ENCODE measurements around the gene CDS2.

CDS2 gene

DNA sequence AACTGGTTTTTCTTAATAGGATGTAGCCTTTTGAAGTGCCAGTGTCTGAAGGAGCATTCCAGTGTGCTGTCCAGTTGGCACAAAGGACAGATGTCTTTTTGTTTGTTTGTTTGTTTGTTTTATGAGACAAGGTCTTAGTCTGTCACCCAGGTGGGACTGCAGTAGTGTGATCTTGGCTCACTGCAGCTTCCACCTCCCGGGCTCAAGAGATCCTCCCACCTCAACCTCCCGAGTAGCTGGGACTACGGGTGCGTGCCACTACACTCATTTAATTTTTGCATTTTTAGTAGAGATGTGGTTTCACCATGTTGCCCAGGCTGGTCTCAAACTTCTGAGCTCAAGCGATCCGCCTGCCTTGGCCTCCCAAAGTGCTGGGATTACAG is 27.7 kb downstream of the CDS2 start:
- no peak for DNase-seq

DNA sequence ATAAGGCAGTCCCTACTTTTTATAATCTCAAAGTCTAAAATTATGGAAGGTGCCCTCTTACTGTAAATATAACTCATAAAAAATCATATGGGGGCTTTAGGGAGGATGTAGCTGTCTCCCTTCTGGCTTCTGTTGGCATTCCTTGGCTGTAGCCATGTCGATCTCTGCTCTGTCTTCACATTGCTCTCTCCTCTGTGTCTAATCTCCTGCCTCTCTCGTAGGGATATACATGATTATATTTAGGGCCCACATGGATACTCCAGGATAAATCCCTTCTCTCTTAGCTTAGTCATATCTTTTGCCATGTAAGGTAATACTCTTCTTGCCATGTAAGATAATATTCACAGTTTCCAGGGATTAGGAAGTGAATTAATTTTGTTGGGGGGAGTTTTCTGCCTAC is 28.6 kb downstream of the CDS2 start:
- DNase-seq: no peak

DNA sequence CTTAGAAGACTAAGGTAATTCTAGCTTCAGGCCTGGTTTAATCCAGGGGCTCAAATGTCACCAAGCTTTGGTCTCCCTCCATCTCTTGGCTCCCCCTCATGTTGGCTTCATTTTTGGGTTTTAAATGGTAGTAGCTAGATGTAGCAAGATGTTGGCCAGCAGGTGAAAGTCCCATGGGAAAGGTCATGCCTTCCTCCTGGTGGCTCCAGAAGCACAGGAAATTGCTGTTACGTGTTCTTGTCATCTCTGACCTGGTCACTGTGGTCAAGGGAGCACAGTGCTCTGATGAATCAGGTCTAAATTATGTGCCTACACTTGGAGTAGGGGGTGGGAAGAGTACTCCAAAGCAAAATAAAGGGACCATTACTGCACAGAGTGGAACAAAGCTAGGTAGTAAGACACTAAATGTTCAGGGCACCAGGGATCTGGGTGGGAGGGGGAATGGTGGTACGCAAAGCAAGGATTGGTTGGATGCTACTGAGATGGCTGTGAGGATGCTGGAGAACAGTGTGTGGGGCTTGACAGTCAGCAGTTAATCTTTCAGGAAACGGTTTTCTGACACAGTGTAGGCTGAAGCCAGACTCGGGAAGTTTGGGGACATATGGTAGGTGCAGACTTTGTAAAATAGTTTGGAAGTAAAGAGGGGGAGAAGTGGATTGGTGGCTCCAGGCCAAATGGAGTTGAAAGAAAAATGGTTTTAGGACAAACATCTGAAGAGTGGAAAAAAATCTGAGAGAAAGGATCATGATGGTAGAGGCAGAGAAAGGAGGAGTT is 30.1 kb downstream of the CDS2 start:
- DNase-seq: no peak

DNA sequence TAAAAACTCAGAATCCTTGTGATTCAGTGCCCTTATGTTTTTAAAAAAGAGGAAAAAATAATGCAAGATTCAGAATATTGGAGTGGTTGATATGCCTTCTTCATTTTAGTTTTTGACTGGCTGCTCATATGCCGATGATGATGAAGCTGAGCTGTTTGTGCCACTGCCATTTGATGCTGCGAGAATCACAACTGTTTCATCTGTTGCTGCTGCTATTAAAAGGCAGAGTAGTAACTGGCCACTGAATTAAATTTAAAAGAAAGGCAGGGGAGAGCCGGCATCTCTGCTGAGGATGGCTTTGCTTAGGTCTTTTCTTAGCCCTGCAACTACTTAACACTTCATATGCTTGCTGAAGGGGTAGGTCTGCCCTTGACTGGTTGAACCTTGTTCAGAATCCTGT is 33.1 kb downstream of the CDS2 start:
- no peak for DNase-seq

DNA sequence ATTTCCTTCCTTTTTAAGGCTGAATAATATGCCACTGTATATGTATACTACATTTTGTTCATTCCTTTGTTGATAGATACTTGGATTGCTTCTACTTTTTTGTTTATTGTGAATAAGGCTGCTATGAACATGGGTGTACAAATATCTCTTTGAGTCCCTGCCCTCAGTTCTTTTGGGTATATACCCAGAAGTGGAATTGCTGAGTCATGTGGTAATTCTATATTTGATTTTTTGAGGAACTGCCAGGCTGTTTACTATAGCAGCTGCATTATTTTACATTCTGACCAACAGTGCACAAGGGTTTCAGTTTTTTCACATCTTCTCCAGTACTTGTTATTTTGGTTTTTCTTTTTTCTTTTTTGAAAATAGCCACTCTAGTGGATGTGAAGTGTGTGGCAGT is 34.1 kb downstream of the CDS2 start:
- DNase-seq: no peak

DNA sequence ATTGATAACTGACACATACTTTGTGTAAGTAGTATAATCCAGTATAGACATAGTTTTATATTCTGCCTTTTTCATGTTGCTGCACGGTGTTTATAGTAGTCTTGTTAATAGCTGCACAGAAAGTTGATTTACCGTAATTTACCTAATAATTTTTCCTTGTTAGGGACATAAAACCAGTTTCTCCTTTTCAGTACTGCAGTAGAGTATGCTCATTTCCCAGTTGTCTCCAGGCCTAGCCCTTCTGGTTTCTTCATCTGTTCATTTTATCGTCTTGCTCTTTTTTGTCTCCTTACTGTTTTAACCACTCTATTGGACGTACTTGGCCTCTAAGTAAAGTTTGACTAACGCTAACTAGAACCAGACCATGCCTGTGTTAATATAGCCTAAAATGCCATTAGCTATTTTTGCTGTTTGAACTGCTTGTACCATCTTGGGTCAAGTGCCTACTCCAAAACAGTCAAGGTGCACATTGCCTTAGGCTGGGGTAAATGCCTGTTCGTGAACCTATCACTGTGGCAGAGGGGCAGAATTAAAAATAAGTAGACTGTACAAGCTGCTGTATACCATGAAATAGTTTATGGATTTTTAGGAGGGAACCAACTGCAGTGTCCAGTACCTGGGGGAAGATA is 34.8 kb downstream of the CDS2 start:
- no peak for DNase-seq

DNA sequence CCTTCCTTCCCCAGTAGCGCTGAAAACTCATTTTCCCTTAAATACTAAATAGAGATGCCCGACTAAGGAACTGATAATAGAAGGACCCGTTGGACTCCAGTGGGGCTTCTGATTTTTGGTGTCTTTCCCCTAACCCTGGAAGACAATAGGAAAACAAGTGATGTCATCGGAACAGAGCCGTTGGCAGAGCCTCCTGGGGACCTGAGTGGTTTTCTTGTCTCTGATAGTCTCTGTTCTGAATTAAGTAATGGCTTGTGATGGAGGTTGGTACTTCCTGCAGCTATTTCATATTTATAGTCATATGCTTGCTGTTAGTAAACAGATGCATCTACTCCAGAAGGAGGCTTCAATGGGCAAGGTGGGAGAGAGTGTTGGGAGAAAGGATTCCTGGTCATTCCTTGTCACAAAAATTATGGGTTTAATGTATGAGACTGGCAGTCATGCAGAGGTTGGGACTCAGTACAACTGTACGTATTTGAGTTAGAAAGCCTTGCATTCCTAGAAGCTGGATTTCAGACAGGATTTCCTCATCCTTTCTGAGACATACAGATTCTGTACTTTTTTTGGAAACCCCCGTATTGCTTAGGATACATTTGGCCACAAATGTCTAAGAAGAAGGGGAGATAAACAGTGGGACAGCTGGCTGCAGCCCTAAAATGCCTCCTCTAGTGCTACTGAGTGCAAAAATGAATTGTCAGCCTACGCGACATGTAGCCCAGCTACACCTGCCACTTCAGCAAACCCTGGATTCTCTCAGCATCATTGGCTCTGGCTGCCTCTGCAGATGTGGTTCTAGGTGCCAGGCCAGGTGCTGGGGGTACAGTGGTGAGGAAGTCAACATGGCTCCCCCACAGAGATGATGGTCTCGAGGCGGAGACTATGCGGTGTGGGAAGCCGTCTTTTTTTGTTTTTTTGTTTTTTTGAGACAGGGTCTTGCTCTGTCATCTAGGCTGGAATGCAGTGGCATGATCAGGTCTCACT is 38.1 kb downstream of the CDS2 start:
- no peak for DNase-seq

DNA sequence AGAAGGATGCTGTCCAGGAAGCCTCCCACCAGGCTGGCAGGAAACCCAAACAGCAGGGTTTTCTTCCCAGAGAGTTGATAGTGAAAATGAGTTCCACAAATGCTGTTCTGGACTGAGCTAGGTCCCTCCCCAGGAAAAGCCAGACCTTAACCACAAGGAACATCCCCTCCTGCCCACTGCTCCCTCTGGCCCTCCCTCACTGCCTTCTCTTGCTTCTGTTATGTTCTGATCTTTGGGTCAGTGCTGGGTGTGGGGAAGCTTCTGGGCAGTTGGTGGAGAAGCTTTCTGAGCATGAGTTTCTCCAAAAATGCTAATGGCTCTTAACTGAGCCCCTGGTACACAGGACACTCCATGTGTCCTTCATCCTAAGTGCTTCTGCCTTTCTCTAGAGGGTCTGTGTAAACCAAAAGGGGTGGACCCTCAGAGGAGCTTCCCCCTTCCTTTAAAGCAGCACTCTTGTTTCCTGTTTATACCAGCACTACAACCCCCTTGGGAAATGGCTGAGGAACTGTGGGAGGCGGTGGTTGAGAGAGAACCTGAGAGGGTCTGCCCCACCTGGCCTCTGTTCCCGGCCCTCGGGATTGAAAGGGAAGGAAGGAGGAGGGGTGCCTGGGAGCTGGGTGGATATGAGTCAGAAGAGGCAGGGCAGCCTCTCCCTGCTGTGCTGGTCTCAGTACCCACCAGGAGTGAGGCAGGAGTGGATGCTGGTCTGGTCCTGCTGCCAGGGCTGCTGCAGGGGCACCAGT is 42.0 kb downstream of the CDS2 start:
- no peak for DNase-seq

DNA sequence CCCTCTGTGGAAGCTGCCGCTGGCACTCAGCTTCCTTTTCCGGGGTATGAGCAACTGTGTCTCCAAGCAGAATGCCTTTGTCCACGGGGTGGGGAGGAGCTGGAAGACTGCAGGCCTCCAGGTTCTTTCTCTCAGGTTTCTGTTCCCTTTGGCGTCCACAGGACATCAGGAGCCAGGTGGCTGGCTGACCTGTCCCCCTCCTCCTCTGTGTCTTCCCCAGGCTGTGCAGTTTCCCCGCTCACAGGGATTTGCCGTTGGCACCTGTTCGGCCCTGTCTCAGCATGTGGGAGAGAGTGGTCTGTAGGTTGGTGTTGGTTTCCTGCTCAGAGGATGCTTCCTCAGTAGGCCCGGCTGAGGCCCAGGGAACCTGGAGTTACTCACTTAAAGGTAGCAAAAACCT is 43.5 kb downstream of the CDS2 start:
- DNase-seq: no peak

DNA sequence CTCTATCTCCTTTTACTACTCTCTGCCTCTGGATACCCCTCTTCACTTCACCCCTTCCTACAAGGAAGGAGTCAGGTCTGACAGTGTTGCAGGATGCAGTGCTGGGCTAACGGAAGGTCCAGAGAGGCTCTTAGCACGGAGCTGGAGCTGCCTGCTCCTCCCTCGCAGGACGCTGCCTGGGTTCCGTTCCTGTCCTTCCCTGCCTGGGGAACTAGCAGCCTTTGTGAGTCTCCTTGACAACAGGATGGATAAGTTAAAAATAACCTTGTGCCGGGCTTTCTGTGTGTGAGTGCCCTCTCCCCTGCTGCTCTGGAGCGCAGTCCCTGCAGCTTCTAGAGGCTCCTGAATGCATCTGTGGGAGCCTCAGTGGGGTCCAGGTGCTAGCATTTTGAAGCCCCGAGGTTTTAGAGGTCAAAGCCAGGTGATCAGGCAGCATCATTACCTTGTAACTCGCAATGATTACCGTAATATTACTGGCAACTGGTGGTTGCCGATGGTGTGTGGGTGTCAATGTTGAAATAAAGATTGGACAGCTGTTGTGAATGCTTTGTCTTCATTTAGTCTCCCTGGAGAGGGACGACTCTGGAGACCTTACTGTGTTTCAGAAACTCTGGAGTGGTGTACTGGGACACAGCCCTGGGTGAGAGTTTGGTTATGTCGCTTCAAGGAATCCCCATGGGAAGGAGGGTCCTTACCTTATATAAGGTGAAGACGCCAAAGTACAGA is 44.4 kb downstream of the CDS2 start:
- no peak for DNase-seq

DNA sequence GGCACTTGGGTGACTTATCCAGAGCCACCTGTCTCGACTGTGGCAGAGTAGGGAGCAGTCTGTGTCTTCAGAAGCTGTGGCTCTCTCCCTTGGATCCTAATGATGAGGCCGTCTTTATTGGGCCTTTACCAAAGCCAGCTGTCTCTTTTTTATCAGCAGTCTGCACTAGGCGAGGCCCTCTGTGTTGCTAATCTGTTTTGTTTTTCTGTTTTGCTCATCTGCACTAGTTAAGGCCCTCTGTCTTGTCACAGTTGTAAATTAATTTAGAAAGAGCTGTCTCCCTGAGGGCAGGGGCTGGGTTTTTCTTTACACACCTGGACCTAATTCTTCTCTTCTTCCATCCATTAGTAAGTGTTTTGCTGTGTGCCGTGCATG is 45.0 kb downstream of the CDS2 start:
- no peak for DNase-seq

DNA sequence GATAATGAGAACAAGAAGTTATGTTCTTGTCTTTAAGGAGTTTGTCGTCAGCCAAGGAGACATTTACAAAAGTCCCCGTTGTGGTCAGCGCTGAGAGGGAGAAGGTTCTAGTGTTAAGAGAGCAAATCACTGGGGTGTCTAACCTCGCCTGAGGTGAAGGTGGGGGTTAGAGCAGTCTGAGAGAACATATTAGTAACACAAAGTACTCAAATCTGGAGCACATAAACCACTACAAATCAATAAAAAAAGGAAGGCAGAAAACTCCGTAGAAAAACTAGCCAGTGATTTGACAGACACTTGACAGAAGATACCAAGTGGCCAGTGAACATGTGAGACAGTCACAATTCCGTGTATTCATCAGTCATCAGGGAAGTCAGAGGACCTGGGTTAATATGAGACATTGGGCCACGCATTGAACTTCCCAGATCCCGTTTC is 45.4 kb downstream of the CDS2 start:
- DNase-seq: no peak

DNA sequence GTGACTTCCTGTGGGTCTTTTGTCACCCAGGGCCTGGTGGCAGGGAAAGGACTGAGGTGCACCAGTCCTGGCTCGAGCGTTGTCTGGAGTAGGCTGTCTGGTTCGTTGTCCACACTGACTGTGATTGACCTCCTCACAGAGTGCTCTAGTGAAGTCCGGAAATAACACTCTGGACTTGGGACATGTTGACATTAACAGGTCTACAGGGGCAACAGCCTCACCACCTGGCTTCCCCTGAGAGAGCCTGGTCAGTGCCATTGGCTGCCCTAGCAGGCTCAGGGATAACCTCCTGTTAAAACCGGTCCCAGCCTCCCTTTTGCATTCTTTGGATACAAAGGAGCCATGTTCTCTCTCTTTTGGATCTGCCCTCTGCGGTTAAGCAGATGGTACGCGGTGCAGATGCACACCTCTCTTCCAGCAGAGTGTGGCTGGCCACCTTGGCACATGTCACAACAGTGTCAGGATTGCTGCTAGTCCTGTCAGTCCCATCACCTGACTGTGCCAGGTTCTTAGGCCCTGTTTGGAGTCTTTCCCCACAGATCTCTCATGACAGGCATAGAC is 46.2 kb downstream of the CDS2 start:
- DNase-seq: no peak

DNA sequence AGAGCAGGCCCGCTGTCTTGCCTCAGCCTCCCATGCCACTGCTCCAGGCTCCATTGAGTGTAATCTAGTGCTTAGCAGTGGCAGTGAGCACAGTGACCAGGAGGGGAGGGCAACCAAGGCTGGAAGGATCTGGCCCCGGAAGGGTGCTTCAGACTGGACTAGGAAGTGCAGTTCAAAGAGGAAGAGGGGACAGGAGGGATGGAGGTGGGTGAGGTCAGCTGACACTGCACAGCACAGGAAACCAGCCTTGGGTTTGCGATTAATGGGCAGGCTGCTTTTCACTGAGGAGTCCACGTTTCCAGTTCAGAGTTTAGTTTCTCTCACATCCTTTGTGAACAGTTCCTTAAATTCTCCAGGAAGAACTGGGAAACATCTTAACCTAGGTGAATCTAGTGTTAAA is 46.9 kb downstream of the CDS2 start:
- DNase-seq: no peak

DNA sequence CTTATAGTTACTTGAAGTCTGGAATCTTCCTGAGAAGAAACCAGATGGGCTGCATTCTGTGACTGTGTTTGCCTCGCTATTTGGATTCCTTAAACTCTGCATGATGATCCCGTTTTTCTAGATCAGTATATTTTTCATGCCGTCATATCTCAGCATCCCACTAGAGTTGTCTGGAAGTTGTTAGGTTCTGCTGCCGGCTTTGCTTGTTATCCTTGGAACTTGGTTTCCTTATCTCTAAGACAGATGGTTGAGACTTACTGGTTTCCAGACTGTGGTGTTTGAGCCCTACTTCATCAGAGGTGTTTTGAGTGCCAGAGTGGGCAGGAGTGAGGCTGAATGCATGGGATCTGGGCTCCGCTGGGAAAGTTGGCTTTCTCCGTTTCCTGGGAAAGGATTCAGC is 50.3 kb downstream of the CDS2 start:
- no peak for DNase-seq

DNA sequence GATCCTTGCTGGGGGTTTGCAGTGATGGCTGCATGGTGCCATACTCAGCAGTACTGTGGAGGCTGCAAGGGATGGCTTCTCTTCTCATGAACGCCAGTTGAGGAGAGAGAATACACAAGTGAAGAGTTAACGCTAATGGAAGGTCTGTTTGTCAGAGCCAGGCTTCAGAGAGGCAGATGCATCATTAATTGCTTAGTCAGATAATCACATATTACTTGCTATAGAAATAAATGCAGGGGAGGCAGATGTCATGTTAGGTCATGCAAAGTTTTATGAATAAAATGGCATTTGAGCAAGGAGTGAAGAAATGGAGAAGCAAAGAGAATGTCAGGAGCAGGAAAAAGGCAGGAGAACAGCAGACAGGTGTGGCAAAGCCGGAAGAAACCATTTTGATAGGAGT is 51.2 kb downstream of the CDS2 start:
- DNase-seq: no peak

DNA sequence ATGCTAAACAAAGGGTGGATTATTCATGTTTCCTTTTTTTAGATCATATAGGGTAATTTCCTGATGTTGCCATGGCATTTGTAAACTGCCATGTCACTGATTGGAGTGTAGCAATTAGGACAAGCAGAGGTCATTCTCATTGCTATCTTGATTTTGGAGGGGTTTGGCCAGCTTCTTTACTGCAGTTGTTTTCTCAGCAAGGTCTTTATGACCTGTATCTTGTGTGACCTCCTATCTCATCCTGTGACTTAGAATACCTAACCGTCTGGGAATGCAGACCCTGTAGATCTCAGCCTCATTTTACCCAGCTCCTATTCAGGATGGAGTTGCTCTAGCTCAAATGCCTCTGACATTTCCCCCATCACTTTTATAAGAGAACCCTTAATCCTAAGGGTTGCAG is 53.6 kb downstream of the CDS2 start:
- DNase-seq: no peak

DNA sequence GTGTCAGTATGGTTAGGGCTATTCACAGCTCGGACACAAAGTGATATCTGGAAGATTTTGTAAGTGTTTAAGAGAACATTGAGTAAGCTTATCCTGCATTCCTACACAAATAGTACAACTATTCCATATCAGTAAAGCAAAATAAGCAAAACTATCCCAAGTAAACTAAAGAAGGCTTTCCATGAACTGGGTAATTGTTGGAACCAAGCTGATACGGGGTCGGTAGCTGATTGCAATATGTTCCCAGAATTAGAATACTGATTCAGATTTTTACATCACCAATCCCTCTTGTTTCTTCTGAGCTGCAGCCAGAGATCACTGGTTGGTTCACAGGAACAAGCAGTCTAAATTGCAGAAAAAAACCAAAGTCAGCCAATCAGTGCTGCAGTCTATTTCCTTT is 54.1 kb downstream of the CDS2 start:
- DNase-seq: no peak

DNA sequence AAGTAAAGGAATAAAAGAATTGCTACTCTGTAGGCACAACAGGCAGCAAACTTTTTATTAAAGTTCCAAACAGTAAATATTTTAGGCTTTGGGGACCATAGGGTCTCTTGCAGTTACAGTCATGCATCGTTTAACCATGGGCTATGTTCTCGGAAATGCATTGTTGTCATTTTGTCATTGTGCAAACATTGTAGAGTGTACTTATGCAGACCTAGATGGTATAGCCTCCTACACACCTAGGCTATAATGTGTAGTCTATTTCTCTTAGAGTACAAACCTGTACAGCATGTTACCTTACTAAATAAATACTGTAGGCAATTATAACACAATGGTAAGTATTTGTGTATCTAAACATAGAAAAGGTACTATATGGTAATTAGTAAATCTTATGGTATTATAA is 54.7 kb downstream of the CDS2 start:
- peak; percentile 85 for DNase-seq

DNA sequence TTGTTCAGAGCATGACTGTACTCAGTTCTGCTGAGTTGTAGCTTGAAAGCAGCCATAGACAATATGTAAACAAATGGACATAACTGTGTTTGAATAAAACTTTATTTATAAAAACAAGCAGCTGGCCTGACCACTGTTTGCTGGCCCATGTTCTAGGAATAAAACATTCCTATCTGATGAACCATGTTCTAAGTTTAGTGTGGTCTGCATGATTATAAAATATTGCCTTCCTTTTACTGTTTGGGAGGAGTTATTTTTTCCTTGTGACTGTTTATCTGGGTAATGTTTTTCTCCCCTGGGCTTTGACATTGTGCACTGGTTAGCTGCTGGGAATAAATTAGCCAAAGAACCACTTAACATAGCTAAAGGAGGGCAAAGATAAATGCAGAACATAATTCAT is 55.1 kb downstream of the CDS2 start:
- peak; percentile 85 for DNase-seq

DNA sequence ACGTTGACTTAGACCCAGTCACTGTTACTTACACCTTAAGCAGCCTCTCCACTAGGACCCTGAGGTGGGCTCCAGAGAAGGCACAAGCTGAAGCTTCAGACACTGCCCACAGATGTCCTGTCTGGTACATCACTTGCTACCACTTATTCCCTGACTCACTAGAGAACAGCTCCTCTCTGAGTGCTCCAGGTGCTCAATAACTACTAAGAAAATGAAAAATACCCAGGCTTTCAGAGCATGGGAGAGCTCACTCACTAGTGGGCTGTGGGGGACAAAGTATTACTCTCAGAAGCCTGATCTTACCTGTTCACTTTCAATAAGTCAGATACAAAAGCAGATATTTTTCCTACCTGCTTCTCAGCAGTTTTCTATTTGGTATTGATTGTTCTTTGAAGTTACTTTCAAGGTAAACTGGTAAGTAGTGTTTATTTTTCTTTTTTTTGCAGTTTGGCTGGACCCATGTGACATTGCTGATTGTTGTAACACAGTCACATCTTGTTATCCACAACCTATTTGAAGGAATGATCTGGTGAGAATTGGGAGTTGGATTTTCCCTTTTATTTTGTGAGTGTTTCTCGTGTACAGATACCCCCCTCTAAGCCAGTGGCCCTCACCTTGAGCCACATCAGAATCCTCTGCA is 55.9 kb downstream of the CDS2 start:
- DNase-seq: no peak

Data from DMS53 (cell line).